Right kidney (tissue), 1 donor: Measurements from ENCODE around the gene NAMPT.
"Not testable (repeated sequence)": the region's sequence is repeated elsewhere in the genome, so short reads cannot be mapped to it uniquely, and the experiment has no call there.

Experiments used
- DNase-seq: peaks from one replicate; pipeline ENCODE4 v3.0.0-alpha.2; 2016

The NAMPT gene

DNA sequence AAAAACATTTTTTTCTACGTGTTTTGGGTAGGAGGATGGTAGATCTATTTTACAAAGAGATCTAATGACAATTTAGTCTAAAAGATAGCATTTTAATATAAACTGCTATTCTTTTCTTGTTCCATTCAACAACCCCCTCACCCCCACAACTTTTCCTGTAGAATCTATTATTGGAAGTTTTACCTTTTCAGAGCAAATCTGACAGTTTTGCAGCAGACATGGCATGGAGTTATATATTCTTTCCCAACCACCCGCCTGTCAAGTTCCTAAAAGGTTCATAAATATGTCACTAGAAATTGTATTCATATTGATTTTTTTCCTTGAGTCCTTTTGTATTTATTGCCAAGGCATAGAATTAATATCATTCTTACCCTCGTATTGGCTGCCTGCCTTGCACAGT is 21.5 kb upstream of the NAMPT start:
- DNase-seq, result no peak

DNA sequence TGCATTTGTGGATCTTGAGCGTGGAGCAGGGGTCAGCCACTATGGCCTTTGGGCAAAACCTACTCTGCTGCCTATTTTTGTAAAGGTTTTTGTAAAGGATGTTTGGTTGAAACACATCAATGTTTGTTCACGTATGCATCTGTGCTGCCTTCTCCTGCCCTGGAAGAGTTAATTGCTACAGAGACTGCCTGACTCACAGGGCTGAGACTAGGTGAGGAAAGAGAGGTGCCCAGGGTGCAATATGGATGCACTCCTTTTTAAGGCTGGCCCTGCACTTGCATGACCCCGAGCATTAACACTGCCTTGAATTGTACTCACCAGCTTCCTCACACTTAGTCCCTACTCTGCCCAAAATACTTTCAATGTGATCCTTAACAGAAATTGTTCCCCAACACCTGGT is 20.9 kb upstream of the NAMPT start:
- DNase-seq, result no peak

DNA sequence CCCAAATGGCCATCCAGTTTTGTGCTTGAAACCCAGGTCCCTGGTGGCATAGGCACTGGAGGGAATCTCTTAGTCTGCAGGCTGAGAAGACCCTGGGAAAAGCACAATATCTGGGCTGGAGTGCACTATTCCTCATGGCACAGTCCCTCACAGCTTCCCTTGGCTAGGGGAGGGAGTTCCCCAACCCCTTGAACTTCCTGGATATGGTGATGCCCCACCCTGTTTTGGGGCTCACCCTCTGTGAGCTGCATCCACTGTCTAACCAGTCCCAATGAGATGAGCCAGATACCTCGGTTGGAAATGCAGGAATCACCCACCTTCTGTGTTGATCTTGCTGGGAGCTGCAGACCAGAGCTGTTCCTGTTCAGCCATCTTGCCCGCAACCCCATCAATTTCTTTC is 19.8 kb upstream of the NAMPT start:
- DNase-seq, result no peak

DNA sequence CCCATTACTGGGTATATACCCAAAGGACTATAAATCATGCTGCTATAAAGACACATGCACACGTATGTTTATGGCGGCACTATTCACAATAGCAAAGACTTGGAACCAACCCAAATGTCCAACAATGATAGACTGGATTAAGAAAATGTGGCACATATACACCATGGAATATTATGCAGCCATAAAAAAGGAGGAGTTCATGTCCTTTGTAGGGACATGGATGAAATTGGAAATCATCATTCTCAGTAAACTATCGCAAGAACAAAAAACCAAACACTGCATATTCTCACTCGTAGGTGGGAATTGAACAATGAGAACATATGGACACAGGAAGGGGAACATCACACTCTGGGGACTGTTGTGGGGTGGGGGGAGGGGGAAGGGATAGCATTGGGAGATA is 13.8 kb upstream of the NAMPT start:
- DNase-seq, result not testable (repeated sequence)

DNA sequence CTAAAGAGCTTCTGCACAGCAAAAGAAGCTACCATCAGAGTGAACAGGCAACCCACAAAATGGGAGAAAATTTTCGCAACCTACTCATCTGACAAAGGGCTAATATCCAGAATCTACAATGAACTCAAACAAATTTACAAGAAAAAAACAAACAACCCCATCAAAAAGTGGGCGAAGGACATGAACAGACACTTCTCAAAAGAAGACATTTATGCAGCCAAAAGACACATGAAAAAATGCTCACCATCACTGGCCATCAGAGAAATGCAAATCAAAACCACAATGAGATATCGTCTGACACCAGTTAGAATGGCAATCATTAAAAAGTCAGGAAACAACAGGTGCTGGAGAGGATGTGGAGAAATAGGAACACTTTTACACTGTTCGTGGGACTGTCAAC is 13.4 kb upstream of the NAMPT start:
- not testable (repeated sequence) for DNase-seq

DNA sequence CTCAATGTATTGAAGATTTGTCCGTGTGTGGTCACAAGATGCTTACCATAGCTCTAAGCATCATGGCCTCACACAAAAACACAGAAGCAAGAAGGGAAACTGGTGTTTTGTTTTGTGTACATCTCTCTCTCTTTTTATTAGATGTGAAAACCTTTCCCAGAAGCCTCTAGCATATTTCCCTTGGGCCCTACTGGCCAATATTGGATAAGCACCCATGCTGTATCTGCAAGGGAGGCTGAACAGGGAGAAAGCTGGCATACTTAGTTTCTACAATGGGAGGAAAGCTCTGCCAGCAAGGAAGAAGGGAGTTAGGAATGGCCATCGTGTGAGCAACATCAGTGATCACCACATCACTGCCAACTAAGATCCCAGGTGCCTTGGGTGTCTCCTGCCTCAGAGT is 9.6 kb upstream of the NAMPT start:
- DNase-seq, result no peak

DNA sequence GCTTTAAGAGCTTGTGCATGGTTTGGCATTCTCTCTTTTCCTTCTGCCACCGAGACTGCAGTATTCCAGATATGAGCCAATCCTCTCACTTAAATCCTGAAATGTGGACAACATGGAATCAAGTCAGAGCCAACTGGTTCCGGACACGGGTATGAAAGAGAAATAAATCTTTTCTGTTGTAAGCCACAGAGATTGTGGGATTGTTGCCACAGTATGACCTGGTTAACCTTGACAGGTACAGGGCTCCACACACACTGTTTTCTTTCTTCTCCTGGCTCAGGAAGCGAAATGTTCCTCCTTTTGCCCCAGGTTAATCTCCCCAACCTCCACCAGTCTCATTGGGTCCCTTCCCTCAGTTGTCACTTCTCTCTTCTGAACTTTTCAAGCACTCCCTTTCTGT is 6.5 kb upstream of the NAMPT start:
- no peak for DNase-seq

DNA sequence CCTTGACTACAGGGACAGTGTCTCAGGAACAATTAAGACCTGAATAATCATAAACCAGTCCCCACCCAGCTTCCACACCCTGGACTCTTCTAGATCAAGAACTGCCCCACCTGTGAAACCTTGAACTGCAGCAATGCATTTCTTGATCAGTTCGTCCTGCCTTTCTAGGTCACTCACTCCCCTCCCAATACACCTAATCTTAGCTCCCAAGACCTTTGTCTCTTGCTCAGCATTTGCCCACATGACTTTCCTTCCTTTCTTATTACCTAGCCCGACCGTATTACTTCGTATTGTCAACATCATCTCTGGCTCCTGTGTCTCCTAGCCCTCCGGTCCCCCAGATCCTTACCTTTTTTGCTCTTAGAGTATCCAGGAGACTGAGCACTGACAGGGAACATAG is 5.5 kb upstream of the NAMPT start:
- no peak for DNase-seq

DNA sequence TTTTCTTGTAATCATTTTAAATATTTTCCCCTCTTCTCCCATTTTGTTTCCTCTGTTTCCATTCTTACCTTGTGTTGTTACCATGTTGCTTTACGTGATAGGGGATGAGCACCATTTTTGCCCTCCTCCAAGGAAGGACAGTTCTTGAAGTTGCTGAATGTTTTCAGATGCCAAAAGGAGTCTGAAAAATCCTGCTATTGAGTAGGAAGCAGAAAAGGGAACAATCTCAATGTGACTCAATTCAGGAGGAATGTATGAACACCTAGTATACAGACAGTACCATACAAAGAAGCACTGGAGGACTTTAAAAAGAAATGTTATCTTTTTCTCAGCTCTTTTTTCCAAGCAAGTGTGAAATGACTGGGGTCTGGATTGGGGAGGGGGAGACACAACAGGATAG is 5.1 kb upstream of the NAMPT start:
- no peak for DNase-seq

DNA sequence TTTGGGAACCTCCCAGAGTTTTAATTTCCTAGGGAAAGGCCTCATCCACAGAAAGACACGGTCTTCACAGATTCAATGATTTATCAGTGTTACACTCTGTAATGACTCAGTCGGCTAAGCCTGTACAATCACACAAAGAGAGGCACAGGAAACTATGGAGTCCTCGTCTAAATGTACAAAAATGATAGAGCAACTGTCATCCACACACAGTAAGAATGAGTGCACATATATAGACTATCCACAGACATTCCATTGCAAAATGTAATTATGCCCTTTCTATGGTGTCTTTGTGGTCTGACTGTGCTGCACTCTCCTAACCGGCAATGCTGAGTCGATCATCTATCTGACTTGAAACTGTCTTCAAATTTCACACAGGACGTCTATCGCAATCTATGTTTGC is 3.5 kb upstream of the NAMPT start:
- DNase-seq, result no peak

DNA sequence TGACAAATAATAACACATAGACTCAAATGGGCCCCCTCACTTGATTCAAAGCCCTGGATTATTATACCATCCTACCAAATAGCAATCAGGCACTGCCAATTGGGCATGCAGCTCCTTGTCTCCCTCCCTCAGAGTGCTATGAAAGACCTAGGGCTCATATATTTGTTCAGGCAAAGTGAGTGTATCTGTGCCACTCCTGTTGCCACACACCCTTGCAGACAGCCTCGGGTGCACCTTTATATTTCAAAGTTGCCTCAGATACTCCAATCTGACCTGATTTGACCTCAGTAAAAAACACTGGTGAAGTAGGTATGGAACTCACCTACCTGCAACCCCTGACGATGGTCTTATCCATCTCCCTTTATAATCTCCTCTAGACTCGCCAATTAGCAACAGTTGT is 3.0 kb upstream of the NAMPT start:
- DNase-seq, result no peak

DNA sequence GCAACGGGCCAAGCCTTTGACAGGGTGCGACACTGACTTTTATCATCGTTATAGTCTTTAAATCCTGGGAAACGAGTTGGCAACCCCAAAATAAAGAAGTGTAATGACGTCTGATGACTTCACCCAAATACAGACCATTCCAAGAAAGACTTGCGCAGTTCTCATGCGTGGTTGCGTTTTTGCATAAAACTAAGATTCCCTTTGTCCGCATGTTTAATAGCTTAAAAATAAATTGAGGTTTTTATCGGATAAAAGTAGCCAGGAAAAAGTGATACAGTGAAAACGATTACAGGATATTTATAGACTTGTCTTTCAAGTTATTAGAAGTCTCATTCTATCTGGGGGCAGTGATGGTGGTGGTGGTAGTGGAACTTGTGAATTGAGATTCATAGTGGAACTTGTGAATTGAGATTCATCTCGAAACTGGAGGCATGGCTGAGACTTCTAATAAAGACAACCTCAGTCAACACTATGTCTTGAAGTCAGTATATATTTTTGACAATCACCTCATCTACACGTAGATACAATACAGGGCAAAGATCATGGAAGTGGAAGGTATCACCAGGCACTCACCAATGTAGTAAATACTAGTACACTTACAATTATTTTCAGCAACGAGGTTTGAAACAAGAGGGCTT is 1.2 kb upstream of the NAMPT start:
- DNase-seq, result no peak

DNA sequence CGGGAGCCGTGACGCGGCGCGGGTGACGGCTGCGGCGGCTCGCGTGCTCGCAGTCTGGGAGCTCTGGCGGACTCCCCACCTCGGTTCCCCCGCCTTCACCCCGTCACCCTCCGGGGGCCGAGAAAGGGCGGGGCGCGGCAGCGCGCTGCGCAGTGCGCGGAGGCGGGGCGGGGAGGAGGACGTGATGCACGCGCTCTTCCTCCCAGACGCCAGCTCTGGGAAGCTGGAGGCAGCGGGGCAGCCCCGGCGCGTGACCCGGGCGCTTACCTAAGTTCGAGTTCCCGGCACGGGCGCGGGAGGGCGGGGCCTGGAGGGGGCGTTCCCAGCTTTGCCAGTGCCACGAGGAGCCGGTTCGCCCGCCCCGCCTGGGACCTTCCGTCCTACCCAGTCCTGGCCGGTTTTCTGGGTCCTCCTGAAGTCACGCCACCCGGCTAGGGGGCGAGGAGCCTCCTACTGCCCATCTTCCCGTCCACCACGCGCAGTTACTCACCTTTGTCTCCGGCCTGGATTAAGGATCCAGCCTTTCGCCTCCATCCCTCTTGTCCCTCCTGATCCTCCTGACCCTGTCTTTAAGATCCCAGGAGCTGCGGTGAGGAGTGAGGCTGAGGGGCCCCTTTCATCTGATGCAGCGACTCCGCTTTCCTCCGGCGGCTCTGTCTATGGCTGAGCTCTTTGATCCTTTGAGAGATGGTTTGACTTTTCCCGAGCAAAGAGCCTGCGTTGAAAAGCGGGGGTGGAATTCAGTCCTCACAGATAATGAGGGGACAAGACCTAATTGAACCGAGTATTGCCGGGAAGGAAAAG is 470 bp upstream of the NAMPT start:
- peak; percentile 95 for DNase-seq

DNA sequence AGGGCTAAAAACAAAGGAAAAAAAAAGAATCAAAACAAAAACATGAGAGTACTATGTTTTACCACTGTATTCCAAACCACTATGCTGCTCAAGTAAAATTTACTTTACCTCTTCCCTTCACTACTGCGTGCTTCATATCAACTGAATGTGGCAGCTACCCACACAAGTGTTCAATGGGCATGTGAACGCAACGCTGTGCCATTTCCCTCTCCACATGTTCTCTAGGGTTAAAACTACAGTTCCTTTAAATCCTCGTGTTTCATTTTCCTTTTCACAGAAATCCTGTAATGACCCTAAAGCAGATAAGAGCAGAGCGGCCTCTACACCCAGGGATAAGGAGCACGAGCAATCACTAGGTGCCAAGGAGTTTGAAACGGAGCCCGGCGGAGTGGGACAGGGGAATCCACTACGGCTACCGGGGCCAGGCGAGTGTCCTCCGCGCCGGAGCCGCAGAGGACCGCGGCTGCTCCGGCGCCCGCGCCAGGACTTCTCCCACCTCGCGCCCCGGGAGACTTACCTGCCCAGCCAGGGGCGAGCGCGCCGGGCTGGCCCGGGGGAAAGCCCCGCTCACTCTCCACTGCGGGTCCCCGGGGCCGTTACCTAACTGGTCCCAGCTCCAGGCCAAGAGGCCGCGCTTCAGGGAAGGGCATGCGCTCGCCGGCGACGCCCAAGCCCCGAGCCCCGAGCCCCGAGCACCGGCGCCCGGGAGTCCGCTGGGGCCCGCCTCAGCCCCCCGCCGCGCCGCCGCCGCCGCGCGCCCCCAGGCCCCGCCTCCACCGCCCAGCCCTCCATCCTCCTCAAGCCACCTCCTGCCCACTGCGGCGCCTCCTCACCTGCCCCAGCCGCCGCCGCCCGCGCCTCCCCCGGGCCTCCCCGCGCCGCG is 711 bp downstream of the NAMPT start:
- peak; percentile 87 for DNase-seq

DNA sequence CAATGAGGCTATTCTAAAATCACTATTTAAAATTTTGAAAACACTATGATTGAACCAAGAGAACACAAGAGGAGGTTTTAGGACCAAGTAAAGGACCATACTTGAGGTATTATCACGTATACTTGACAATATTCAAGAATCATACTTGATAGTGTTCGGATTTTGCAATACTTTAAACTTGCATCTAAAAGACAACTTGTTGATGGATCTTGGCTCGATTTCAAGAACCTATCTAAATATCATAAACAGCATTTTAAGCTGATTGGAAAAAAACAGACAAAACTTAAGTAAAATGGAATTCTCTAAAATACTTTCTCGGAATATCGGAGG is 1.3 kb downstream of the NAMPT start:
- no peak for DNase-seq

DNA sequence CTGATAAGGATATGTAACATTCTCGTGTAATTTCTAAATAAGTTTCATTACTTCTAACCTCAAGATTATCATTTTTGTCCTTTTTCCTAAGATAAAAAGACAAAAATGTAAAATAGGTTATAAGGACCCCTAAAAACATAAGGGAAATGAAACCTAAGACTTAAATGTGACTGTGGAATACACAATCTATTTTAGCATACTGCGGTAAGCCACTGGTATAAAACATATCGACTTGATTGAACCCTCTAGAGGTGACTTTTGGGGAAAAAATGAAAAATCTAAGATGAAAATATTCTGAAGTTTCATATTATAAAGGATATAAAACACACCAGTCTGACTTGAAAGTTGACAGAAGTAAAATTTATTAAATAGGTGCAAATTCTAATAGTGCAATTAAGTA is 1.9 kb downstream of the NAMPT start:
- no peak for DNase-seq

DNA sequence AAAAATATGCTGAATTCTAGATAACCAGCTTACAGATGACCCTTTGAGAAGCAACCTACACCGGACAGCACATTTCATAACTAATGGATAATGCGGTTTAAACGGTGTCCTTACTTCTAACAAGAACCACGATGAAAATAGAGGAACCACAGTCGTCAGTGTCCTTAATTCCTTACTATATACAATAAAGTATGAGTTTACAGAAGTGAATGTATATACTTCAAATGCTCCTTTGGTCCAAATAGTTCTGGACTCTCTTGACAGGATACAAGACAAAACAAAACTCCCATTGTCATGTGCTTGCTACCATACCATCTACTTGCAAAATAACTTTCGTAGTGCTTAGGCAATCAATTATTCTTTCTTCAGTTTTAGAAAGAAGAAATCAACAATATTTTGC is 2.4 kb downstream of the NAMPT start:
- DNase-seq, result no peak

DNA sequence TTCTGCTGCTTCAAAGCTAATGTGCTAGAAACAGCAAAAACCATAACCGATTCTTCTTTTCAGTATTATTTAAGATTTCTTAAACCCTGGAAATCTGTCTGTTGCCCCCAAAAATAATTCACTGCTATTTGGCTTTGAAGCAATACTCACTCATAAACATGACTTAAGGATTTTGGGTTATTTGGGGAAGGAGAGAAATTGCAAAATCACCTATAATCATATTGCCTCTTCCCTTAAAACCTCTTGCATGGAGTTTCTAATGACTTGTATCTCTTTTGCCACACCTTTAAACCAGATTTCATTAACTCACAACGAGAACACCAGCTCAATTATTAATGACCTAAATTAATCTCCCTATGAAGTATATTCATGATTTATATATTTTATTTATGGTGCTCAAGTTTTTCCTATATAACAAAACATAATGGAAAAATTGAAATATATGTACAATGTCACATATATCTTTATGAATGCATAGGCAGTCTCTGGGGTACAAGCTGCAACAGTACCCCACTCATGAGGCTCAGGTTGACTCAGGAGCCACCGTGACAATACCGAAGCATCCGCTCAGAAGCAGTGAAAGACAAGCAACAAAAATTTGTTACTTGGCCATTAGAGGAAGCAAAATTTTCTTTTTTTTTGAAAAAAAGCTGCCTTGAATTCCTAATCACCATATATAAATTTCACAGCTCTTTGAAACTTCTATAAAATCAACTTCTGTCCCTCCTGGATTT is 3.0 kb downstream of the NAMPT start:
- DNase-seq, result no peak

DNA sequence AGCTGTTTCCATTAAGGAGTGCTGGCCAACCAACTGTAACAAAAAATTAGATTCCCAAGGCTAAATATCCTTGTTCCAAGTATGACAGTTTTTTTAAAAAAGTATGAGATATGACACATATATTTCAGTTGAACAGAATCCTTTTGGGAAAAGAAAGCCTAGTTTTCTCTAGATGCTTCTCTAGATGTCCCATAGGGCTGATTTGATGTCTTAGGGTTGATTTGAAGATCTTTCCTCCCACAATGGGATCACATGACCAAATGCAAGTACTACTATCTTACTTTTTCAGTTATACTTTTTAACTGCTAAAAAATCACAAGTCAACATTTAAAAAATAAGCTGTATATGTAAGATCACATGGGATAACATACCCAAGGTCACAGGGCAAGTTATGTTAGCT is 3.7 kb downstream of the NAMPT start:
- DNase-seq, result no peak

DNA sequence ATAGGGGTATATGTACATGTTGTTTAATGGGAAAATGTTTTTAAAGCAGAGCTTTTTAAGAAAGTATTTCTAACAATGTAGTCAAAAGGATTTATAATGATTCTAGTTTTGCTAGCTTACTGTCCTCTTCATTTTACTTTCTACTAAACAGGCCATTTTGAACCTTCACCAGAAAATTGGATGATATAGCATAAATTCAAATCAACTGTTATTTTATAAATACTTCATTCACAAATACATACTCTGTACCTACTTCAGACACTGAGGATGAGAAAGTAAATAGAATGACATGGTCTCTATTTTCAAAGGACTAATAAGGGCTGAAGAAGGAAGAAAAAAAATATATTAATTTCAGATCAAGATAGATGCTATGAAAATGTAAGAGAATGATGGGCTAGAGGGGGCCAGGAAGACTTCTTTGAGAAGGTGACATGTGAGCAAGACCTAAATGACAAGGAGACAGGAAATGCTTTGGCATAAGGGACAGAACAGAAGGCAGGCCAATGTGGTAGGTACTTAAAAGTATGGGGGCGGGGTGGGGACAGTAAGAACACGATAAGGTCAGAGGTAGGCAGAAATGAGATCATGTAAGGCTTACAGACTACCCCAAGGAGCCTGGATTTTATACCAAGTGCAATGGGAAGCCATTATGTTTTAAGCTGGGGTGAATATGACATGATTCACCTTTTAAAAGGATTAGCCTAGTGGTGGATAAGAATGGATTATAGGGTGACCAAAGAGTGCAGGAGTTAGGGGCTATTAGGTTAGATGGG is 5.2 kb downstream of the NAMPT start:
- no peak for DNase-seq

DNA sequence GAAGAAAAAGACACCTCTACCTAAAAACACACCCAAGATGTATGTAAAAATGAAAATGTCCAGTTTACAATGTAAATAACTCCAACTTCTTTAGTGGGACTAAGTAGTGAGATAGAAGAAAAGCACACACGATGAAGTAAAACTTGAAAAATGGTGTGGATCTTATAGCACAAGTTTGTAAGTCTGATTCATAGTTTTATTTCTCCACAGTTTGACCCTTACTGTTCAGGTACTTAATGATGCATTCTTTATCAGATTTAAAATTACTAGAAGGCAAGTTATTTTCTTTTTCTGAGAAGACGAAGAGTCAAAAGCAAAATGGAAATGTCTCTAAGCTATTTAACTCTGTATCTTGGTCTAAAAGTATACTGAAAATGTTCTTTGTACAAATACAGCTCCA is 6.1 kb downstream of the NAMPT start:
- no peak for DNase-seq

DNA sequence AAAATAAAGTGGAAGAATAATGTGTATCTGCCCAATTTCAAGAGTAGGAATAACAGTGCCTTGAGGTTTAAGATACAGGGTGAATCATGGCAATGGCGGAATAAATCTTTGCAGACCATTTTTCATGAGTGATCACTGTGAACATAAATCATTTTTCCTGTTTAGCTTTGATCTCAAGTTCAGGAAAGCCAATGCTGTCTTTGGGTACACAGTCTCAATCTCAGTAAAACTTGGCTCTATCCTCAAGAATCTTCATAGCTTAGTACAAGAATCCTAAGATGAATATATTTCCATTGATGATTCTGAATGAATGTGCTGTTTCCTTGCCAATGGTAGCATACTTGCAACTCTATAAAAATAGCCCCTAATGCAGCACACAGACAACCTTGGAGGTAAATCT is 6.8 kb downstream of the NAMPT start:
- no peak for DNase-seq
